ENCODE results near the gene RPTOR. TPM values are rescaled to one million over a fixed set of nuclear protein-coding genes. Genes with fewer than 3 reads are reported as not detected.

The RPTOR gene
- total and polyA plus RNA-seq, 4 donors, result 12.4 to 46.1 (median 29.7) TPM

- H3K27me3 ChIP-seq (ENCODE audit: control insufficient read depth in 3 of 3, insufficient read depth in 3 of 3, low read length in 2 of 3), result peaks cover 0 to 13% (median 0%) of the 10 kb centered on the region in 3 donors
- ATAC-seq (ENCODE audit: insufficient read depth, low FRiP score), result no peak
- no peak overlapping the region for H3K9ac ChIP-seq (ENCODE audit: insufficient read depth in 1 of 2, low read length in 2 of 2)
- peaks cover 0 to 2% (median 0%) of the 10 kb centered on the region in 4 donors for H3K9me3 ChIP-seq (ENCODE audit: control insufficient read depth in 4 of 4, insufficient read depth in 3 of 4, low read length in 3 of 4)
- WGBS, 2 donors, result 76 to 86% methylated on average over 21 to 22 of the region's 22 CpGs
- no peaks in the 10 kb centered on the region for H3K36me3 ChIP-seq (ENCODE audit: control insufficient read depth in 4 of 4, insufficient read depth in 4 of 4, low read length in 4 of 4)
- no peak overlapping the region for H3K4me3 ChIP-seq
- DNase-seq, result no peak
- no peak overlapping the region for H3K27ac ChIP-seq (ENCODE audit: low read depth in 1 of 2, low read length in 1 of 2)
- TF ChIP-seq CTCF (IDR thresholded peaks at IDR 0.05; ENCODE audit: control extremely low read depth, extremely low read depth), result no peak
- H3K4me1 ChIP-seq (ENCODE audit: control insufficient read depth in 5 of 5, insufficient read depth in 5 of 5, low read length in 5 of 5), result peaks cover 0 to 15% (median 3%) of the 10 kb centered on the region in 5 donors
These were observed 44.5 kb upstream of the RPTOR start for GRCh38 chr17:80499961-80500665.

- Histone ChIP-seq H3K27me3 (ENCODE audit: control insufficient read depth in 3 of 3, insufficient read depth in 3 of 3, low read length in 2 of 3) (peaks cover 0 to 7% (median 0%) of the 10 kb centered on the region in 3 donors), H3K27ac (ENCODE audit: low read depth in 1 of 2, low read length in 1 of 2) (no peak overlapping the region)
- ATAC-seq (ENCODE audit: insufficient read depth, low FRiP score), result no peak
These were observed 42.7 kb upstream of the RPTOR start for GRCh38 chr17:80501741-80502577.

GRCh38 chr17:80502578-80502877, 42.1 kb upstream of the RPTOR start:
- no peak overlapping the region for H3K9ac ChIP-seq (ENCODE audit: insufficient read depth in 1 of 2, low read length in 2 of 2)
- H3K27me3 ChIP-seq (ENCODE audit: control insufficient read depth in 3 of 3, insufficient read depth in 3 of 3, low read length in 2 of 3), result peaks cover 0 to 7% (median 0%) of the 10 kb centered on the region in 3 donors
- 86 to 87% methylated on average over 5 of the region's 5 CpGs for WGBS, 2 donors

More at GRCh38 chr17:80501741-80502577, 42.7 kb upstream of the RPTOR start:
- DNase-seq, result no peak
- Histone ChIP-seq H3K9ac (ENCODE audit: insufficient read depth in 1 of 2, low read length in 2 of 2) (no peak overlapping the region), H3K9me3 (ENCODE audit: control insufficient read depth in 4 of 4, insufficient read depth in 3 of 4, low read length in 3 of 4) (peaks cover 0 to 2% (median 0%) of the 10 kb centered on the region in 4 donors), H3K36me3 (ENCODE audit: control insufficient read depth in 4 of 4, insufficient read depth in 4 of 4, low read length in 4 of 4) (no peaks in the 10 kb centered on the region), H3K4me1 (ENCODE audit: control insufficient read depth in 5 of 5, insufficient read depth in 5 of 5, low read length in 5 of 5) (peaks cover 0 to 15% (median 3%) of the 10 kb centered on the region in 5 donors), H3K4me3 (no peak overlapping the region)
- WGBS, 2 donors, result 82 to 85% methylated on average over 24 of the region's 24 CpGs
- TF ChIP-seq CTCF (IDR thresholded peaks at IDR 0.05; ENCODE audit: control extremely low read depth, extremely low read depth), result no peak

More at GRCh38 chr17:80502578-80502877, 42.1 kb upstream of the RPTOR start:
- TF ChIP-seq CTCF (IDR thresholded peaks at IDR 0.05; ENCODE audit: control extremely low read depth, extremely low read depth), result no peak
- Histone ChIP-seq H3K9me3 (ENCODE audit: control insufficient read depth in 4 of 4, insufficient read depth in 3 of 4, low read length in 3 of 4) (peaks cover 0 to 2% (median 0%) of the 10 kb centered on the region in 4 donors), H3K4me3 (no peak overlapping the region), H3K27ac (ENCODE audit: low read depth in 1 of 2, low read length in 1 of 2) (no peak overlapping the region), H3K36me3 (ENCODE audit: control insufficient read depth in 4 of 4, insufficient read depth in 4 of 4, low read length in 4 of 4) (no peaks in the 10 kb centered on the region), H3K4me1 (ENCODE audit: control insufficient read depth in 5 of 5, insufficient read depth in 5 of 5, low read length in 5 of 5) (peaks cover 0 to 15% (median 3%) of the 10 kb centered on the region in 5 donors)
- ATAC-seq (ENCODE audit: insufficient read depth, low FRiP score) (no peak), DNase-seq (no peak)

Measured in lung (tissue), 12 donors.